GM23338 (cell line): ENCODE results near the gene ZBTB40. TPM values are rescaled to one million over a fixed set of nuclear protein-coding genes. Genes with fewer than 3 reads are reported as not detected.

Source experiments
- CREB1 ChIP-seq: fragments of 250-450 bp; sonication (Bioruptor Pico); IDR thresholded peaks from 2 replicates; pipeline ENCODE4 v1.5.0; 2020; ENCODE audit warnings: low read depth, mild to moderate bottlenecking, moderate library complexity
- ETS1 ChIP-seq: IDR thresholded peaks from 2 replicates; pipeline ENCODE4 v1.6.1; 2016; ENCODE audit warnings: antibody characterized with exemption
- EZH2 ChIP-seq: fragments of 200-600 bp; sonication (generic); IDR thresholded peaks from one replicate; pipeline ENCODE4 v1.8.0; 2017; ENCODE audit warnings: antibody characterized with exemption, mild to moderate bottlenecking, low read depth; ENCODE audit not compliant: unreplicated experiment
- EZH2phosphoT487 ChIP-seq: fragments of 200-600 bp; sonication (generic); IDR thresholded peaks from one replicate; pipeline ENCODE4 v1.8.1; 2018; ENCODE audit warnings: antibody characterized with exemption; ENCODE audit not compliant: unreplicated experiment
- JUNB ChIP-seq: IDR thresholded peaks from one replicate; pipeline ENCODE4 v1.6.1; 2016; ENCODE audit warnings: antibody characterized with exemption; ENCODE audit not compliant: unreplicated experiment
- NANOG ChIP-seq: IDR thresholded peaks from 2 replicates; pipeline ENCODE4 v1.6.1; 2016; ENCODE audit warnings: antibody characterized with exemption, borderline replicate concordance
- STAT1 ChIP-seq: IDR thresholded peaks from one replicate; pipeline ENCODE4 v1.6.1; 2016; ENCODE audit warnings: antibody characterized with exemption; ENCODE audit not compliant: unreplicated experiment
- ZNF114 ChIP-seq: fragments of 250-450 bp; sonication (Bioruptor Pico); IDR thresholded peaks from 2 replicates; pipeline ENCODE4 v1.5.0; 2020; ENCODE audit warnings: mild to moderate bottlenecking, moderate library complexity
- ZNF331 ChIP-seq: fragments of 250-450 bp; sonication (Bioruptor Pico); IDR thresholded peaks from 2 replicates; pipeline ENCODE4 v1.5.0; 2020; ENCODE audit warnings: low read depth, mild to moderate bottlenecking, moderate library complexity
- polyA plus RNA-seq: library from polyadenylated mRNA; unstranded; fragments of >200 nt; fragmentation: Nextera tagmentation; extraction: Ambion mirVana; gene quantifications from 2 replicates; pipeline ENCODE4 v1.2.1, GENCODE V29; 2016
- total RNA-seq: library from RNA; depleted of rRNA; stranded (reverse); fragments of >200 nt; shearing (Covaris generic); gene quantifications from 2 replicates; pipeline ENCODE4 v1.2.3, GENCODE V29; 2014
- TF ChIP-seq, protein P1 (sequence below): fragments of 250-450 bp; sonication (Bioruptor Pico); IDR thresholded peaks from 2 replicates; pipeline ENCODE4 v1.5.0; 2020; ENCODE audit warnings: mild to moderate bottlenecking, moderate library complexity
- TF ChIP-seq, protein P2 (sequence below), 2 experiments: fragments of 200-600 bp in 1 of 2; sonication (generic) in 1 of 2; conservative IDR thresholded peaks; 2 replicates each; pipeline versions ENCODE4 v1.5.1 to v1.6.1; 2016 to 2017; ENCODE audit warnings: antibody characterized with exemption in 2 of 2, low read depth in 2 of 2, mild to moderate bottlenecking in 2 of 2, moderate library complexity in 1 of 2

Gene ZBTB40
- total and polyA plus RNA-seq, 2 experiments from 2014 or later, result 3.1 to 22.7 TPM

GRCh38 chr1:22575532-22576149 is 124.0 kb downstream of the ZBTB40 start (continued):
- TF ChIP-seq, protein P1, sequence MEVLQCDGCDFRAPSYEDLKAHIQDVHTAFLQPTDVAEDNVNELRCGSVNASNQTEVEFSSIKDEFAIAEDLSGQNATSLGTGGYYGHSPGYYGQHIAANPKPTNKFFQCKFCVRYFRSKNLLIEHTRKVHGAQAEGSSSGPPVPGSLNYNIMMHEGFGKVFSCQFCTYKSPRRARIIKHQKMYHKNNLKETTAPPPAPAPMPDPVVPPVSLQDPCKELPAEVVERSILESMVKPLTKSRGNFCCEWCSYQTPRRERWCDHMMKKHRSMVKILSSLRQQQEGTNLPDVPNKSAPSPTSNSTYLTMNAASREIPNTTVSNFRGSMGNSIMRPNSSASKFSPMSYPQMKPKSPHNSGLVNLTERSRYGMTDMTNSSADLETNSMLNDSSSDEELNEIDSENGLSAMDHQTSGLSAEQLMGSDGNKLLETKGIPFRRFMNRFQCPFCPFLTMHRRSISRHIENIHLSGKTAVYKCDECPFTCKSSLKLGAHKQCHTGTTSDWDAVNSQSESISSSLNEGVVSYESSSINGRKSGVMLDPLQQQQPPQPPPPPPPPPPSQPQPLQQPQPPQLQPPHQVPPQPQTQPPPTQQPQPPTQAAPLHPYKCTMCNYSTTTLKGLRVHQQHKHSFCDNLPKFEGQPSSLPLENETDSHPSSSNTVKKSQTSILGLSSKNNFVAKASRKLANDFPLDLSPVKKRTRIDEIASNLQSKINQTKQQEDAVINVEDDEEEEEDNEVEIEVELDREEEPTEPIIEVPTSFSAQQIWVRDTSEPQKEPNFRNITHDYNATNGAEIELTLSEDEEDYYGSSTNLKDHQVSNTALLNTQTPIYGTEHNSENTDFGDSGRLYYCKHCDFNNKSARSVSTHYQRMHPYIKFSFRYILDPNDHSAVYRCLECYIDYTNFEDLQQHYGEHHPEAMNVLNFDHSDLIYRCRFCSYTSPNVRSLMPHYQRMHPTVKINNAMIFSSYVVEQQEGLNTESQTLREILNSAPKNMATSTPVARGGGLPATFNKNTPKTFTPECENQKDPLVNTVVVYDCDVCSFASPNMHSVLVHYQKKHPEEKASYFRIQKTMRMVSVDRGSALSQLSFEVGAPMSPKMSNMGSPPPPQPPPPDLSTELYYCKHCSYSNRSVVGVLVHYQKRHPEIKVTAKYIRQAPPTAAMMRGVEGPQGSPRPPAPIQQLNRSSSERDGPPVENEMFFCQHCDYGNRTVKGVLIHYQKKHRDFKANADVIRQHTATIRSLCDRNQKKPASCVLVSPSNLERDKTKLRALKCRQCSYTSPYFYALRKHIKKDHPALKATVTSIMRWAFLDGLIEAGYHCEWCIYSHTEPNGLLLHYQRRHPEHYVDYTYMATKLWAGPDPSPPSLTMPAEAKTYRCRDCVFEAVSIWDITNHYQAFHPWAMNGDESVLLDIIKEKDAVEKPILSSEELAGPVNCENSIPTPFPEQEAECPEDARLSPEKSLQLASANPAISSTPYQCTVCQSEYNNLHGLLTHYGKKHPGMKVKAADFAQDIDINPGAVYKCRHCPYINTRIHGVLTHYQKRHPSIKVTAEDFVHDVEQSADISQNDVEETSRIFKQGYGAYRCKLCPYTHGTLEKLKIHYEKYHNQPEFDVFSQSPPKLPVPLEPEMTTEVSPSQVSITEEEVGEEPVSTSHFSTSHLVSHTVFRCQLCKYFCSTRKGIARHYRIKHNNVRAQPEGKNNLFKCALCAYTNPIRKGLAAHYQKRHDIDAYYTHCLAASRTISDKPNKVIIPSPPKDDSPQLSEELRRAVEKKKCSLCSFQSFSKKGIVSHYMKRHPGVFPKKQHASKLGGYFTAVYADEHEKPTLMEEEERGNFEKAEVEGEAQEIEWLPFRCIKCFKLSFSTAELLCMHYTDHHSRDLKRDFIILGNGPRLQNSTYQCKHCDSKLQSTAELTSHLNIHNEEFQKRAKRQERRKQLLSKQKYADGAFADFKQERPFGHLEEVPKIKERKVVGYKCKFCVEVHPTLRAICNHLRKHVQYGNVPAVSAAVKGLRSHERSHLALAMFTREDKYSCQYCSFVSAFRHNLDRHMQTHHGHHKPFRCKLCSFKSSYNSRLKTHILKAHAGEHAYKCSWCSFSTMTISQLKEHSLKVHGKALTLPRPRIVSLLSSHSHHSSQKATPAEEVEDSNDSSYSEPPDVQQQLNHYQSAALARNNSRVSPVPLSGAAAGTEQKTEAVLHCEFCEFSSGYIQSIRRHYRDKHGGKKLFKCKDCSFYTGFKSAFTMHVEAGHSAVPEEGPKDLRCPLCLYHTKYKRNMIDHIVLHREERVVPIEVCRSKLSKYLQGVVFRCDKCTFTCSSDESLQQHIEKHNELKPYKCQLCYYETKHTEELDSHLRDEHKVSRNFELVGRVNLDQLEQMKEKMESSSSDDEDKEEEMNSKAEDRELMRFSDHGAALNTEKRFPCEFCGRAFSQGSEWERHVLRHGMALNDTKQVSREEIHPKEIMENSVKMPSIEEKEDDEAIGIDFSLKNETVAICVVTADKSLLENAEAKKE (CRISPR knock-in tag), result no peak
- TF ChIP-seq CREB1, result no peak
- no peak for TF ChIP-seq JUNB
- TF ChIP-seq NANOG, result no peak
- no peak for TF ChIP-seq EZH2
- no peak for TF ChIP-seq EZH2phosphoT487
- no peak for TF ChIP-seq STAT1
- TF ChIP-seq ZNF331, result no peak
- TF ChIP-seq, protein P2, sequence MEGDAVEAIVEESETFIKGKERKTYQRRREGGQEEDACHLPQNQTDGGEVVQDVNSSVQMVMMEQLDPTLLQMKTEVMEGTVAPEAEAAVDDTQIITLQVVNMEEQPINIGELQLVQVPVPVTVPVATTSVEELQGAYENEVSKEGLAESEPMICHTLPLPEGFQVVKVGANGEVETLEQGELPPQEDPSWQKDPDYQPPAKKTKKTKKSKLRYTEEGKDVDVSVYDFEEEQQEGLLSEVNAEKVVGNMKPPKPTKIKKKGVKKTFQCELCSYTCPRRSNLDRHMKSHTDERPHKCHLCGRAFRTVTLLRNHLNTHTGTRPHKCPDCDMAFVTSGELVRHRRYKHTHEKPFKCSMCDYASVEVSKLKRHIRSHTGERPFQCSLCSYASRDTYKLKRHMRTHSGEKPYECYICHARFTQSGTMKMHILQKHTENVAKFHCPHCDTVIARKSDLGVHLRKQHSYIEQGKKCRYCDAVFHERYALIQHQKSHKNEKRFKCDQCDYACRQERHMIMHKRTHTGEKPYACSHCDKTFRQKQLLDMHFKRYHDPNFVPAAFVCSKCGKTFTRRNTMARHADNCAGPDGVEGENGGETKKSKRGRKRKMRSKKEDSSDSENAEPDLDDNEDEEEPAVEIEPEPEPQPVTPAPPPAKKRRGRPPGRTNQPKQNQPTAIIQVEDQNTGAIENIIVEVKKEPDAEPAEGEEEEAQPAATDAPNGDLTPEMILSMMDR (conservative IDR thresholded peaks at IDR 0.05; ENCODE audit: low read depth in 2 of 2), result no peak
- no peak for TF ChIP-seq ETS1
- TF ChIP-seq ZNF114, result no peak
